Kidney epithelial cell (primary cell): Measurements from ENCODE around the gene AFF3. TPM values are rescaled to one million over a fixed set of nuclear protein-coding genes. Genes with fewer than 3 reads are reported as not detected.
"Not testable (repeated sequence)": the region's sequence is repeated elsewhere in the genome, so short reads cannot be mapped to it uniquely, and the experiment has no call there.

ENCODE experiments used
- DNase-seq: peaks from one replicate; pipeline ENCODE4 v3.0.0-alpha.2; 2010; ENCODE audit warnings: low read depth
- H3K27me3 ChIP-seq: 2 replicates; pipeline ENCODE4 v1.6.0; 2011; ENCODE audit warnings: low read length; ENCODE audit not compliant: control insufficient read depth, insufficient read depth
- H3K36me3 ChIP-seq: 2 replicates; pipeline ENCODE4 v1.5.1; 2011; ENCODE audit warnings: low read length; ENCODE audit not compliant: control insufficient read depth, insufficient read depth
- H3K4me3 ChIP-seq: 2 replicates; pipeline ENCODE4 v1.5.1; 2011; ENCODE audit warnings: low read depth, mild to moderate bottlenecking, control low read depth, low read length
- total RNA-seq: library from RNA; depleted of rRNA; stranded (reverse); fragments of >200 nt; gene quantifications from 2 replicates; pipeline ENCODE4 v1.2.3, GENCODE V29; 2015
- TF ChIP-seq, protein P1 (sequence below): IDR thresholded peaks from 2 replicates; pipeline ENCODE4 v1.5.1; 2011; ENCODE audit warnings: mild to moderate bottlenecking, moderate library complexity, low read length, control low read depth, inconsistent platforms; ENCODE audit not compliant: insufficient read depth, poor library complexity, severe bottlenecking

The AFF3 gene
- total RNA-seq, 1 donor from 2014 or later: 13.9 TPM

DNA sequence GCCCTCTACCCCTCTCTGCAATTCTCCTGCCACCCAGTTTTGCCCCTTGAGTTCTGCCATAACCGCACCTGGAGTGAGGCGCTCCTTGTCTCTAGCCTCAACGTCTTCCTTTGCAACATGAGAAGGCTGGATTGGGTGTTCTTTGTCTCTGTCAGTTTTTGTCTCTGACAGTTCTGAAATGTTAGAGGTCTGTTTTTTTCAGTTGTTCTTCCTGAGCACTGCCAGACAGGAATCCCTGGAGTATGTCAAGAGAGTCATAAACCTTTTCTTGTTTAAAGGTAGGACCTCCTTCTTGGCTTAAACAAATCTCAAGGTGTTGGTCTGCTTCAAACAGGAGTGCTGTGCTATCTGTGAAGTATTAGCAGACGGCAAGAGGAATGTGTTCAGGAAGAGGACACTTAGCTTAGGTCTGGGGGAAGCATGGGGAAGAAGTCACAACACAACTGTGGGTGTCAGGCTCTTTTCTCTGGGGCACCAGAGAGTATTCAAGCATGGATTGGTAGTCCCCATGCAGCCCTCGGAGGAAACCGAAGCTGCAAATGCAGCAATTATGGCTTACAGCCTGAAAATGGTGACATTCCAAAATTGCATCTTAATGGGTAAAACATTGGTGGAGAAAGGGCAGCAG is 32.3 kb downstream of the AFF3 start:
- Histone ChIP-seq H3K4me3 (no peak overlapping the region), H3K27me3 (peaks cover 9% of the 10 kb centered on the region), H3K36me3 (no peaks in the 10 kb centered on the region)
- DNase-seq: no peak
- TF ChIP-seq, protein P1, sequence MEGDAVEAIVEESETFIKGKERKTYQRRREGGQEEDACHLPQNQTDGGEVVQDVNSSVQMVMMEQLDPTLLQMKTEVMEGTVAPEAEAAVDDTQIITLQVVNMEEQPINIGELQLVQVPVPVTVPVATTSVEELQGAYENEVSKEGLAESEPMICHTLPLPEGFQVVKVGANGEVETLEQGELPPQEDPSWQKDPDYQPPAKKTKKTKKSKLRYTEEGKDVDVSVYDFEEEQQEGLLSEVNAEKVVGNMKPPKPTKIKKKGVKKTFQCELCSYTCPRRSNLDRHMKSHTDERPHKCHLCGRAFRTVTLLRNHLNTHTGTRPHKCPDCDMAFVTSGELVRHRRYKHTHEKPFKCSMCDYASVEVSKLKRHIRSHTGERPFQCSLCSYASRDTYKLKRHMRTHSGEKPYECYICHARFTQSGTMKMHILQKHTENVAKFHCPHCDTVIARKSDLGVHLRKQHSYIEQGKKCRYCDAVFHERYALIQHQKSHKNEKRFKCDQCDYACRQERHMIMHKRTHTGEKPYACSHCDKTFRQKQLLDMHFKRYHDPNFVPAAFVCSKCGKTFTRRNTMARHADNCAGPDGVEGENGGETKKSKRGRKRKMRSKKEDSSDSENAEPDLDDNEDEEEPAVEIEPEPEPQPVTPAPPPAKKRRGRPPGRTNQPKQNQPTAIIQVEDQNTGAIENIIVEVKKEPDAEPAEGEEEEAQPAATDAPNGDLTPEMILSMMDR: no peak

DNA sequence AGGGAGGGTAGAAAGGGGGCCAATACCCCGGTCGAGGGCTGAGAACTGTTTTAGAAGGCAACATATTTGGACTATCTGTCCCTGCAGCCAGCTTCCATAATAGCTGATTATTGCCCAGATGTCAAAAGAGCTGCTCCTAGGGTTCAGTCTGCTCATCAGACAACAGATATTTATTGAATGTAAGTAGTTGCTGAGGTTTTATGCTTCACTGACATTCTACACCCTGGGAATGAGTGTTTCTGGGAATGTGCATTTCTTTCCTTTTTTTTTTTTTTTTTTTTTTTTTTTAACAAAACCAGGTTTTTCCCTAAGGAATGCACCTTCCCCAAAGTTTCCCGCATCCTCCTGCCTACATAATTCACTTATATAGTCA is 33.8 kb downstream of the AFF3 start:
- H3K27me3 ChIP-seq: peaks cover 10% of the 10 kb centered on the region
- H3K4me3 ChIP-seq, H3K36me3 ChIP-seq, DNase-seq: not testable (repeated sequence)

DNA sequence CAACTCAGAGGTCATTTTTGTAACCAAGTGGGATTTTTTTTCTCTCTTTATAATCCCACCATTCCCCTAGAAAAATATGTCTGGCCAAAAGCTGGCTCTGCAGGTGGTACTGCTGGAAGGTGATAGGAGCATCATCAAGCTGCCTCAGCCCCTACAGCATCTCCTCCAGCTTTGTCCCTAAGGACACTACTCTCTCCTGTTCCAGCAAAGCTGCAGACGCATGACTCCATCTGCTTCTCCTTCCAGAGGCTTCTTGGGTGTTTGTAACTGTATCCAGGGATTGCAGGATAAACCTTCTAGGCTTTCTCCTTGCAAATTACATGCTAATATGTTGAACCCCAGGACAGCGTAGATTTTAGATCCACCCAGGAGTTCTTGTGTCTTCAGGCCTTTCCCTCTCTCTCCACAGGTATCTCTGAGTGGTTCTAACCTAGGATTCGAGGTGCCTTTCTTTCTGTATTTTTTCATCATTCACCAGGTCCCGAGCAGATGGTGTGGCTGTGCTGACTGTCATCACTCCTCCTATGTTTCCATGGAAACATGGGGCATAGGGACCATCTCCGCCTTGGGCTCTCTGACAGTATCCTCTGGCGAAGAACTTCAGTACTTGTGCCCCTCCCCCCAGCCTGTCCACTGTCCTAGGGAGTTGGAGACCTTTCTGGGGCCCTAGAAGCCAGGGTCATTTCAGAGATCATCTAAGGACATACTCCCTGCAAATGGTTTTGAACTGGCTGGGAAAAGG is 34.3 kb downstream of the AFF3 start:
- TF ChIP-seq, protein P1: no peak
- H3K36me3 ChIP-seq: no peaks in the 10 kb centered on the region
- H3K4me3 ChIP-seq: no peak overlapping the region
- no peak for DNase-seq
- H3K27me3 ChIP-seq: peaks cover 10% of the 10 kb centered on the region

DNA sequence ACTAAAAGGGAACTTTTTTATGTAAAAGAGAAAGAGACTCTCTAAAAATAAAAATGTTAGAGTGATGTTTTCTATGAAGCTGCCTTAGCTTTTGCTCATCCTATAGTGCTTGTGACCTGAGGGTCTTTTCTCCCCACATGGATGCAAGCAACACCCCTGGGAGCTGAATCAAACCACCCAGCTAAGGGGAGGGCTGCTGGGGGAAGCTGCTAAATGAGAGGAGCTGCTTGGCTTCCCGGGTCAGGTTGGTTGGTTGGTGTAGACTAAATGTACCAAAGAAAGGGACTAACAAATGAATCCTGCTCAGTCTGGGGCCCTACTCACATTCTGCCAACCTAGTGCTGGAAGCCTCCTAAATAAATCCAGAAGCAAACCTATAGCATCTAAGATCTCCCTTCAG is 35.0 kb downstream of the AFF3 start:
- Histone ChIP-seq H3K36me3 (no peaks in the 10 kb centered on the region), H3K27me3 (peaks cover 10% of the 10 kb centered on the region), H3K4me3 (no peak overlapping the region)
- TF ChIP-seq, protein P1: no peak
- no peak for DNase-seq

DNA sequence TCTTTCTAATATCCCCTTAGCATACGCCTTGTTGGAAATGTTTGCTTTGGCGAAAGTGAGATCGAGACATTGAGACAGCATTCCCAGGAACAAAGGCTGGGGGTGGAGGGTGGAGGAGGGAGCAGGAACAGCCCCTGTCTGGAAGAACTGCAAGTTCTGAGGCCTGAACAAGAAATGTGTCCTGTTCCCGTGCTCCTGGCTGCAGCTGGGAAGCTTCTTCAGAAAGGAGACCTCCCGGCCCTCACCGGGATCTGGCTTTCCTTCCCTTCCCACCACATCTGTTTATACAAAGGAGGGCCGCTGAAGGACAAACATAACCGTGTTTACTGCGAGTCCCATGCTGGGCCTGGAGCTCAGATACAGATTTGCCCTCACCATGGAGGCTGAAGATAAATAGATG is 35.9 kb downstream of the AFF3 start:
- H3K4me3 ChIP-seq: no peak overlapping the region
- H3K27me3 ChIP-seq: peaks cover 10% of the 10 kb centered on the region
- TF ChIP-seq, protein P1: no peak
- H3K36me3 ChIP-seq: no peaks in the 10 kb centered on the region
- DNase-seq: no peak

DNA sequence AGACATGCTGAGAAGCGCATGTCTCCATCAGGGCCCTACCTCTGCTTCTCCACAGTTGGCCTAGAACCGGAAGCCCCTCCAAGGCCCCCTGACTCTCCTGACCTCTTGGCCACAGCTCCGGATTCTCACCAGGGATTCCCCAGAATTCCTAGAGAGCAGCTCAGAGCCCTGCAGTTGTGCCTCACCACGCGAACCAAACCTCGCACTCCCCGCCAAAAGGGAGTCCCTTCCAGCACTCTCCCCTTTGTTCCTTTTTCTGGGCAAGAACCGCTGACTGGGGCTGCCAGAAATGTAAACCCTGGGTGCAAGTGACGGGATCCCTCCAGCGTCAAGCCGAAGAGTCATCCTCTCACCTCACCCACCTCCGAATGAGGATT is 36.7 kb downstream of the AFF3 start:
- TF ChIP-seq, protein P1: no peak
- peaks cover 10% of the 10 kb centered on the region for H3K27me3 ChIP-seq
- H3K36me3 ChIP-seq: no peaks in the 10 kb centered on the region
- no peak overlapping the region for H3K4me3 ChIP-seq
- no peak for DNase-seq
